Body of pancreas (tissue), 4 donors: Measurements from ENCODE around the gene EPHB2. TPM values are rescaled to one million over a fixed set of nuclear protein-coding genes. Genes with fewer than 3 reads are reported as not detected.

Experiments
- ATAC-seq: fragments of 150-250 bp; one replicate; pipeline ENCODE4 v1.9.1; 2016
- DNase-seq, 4 donors: peaks; one replicate each; pipeline ENCODE4 v3.0.0-alpha.2; 2019
- H3K27ac ChIP-seq, 4 donors: fragments of 200-600 bp; sonication (generic); 1 replicate in 3 of 4; 2 replicates in 1 of 4; pipeline versions ENCODE4 v1.5.1 to v1.6.1; 2016 to 2019; ENCODE audit warnings: mild to moderate bottlenecking in 1 of 4, mixed read lengths in 1 of 4, moderate library complexity in 1 of 4
- H3K27me3 ChIP-seq, 2 donors: fragments of 200-600 bp; sonication (generic); one replicate each; pipeline ENCODE4 v1.6.0; 2016; ENCODE audit warnings: mild to moderate bottlenecking in 1 of 2
- H3K36me3 ChIP-seq, 2 donors: fragments of 200-600 bp; sonication (generic); replicated peaks in 1 of 2; 2 replicates each; pipeline ENCODE4 v1.5.1; 2016; ENCODE audit warnings: low read depth in 2 of 2; ENCODE audit not compliant: insufficient read depth in 1 of 2
- H3K4me1 ChIP-seq: fragments of 200-600 bp; sonication (generic); one replicate; pipeline ENCODE4 v1.6.0; 2016
- H3K4me3 ChIP-seq, 2 donors: fragments of 200-600 bp; sonication (generic); 1 replicate in 1 of 2; 2 replicates in 1 of 2; pipeline ENCODE4 v1.5.1; 2016 to 2019
- H3K9me3 ChIP-seq, 3 donors: fragments of 200-600 bp; sonication (generic); 1 replicate in 2 of 3; 2 replicates in 1 of 3; pipeline ENCODE4 v1.5.1; 2016
- CTCF ChIP-seq, 7 experiments: fragments of 450-650 bp in 4 of 7; fragments of 200-600 bp in 3 of 7; sonication (generic) in 3 of 7; IDR thresholded peaks; one replicate each; pipeline ENCODE4 v1.5.1; 2016 to 2019; ENCODE audit warnings: antibody characterized with exemption in 7 of 7
- POLR2A ChIP-seq, 3 donors: fragments of 450-650 bp; IDR thresholded peaks; one replicate each; pipeline ENCODE4 v1.6.1; 2016; ENCODE audit warnings: antibody characterized with exemption in 3 of 3, mild to moderate bottlenecking in 2 of 3
- WGBS, 2 donors: methylation state at CpG; one replicate each; pipeline ENCODE4 v1.1.5; 2017; 5-methylcytosine and 5-hydroxymethylcytosine counted together
- intact Hi-C: fragments of 100-400 bp; cut with DNase I; formaldehyde crosslinking; loops from one replicate; pipeline ENCODE4 v1.15.1; 2023
- total RNA-seq, 2 donors: library from RNA; depleted of rRNA; stranded (reverse); fragments of >200 nt; gene quantifications; one replicate each; pipeline ENCODE4 v1.1.0, GENCODE V29; 2016

Gene EPHB2
- total RNA-seq, 2 donors from 2014 or later = 2.9 to 7.9 TPM

GRCh38 chr1:22806584-22806983 is 95.9 kb downstream of the EPHB2 start:
- DNase-seq (no peak), ATAC-seq (no peak)
- H3K9me3 ChIP-seq = no peaks in the 10 kb centered on the region
- H3K4me3 ChIP-seq = no peak overlapping the region
- H3K27ac ChIP-seq = no peak overlapping the region
- H3K27me3 ChIP-seq = no peaks in the 10 kb centered on the region
- WGBS, 2 donors = 90 to 92% methylated on average over 7 to 12 of the region's 12 CpGs
- H3K4me1 ChIP-seq = no peaks in the 10 kb centered on the region
- intact Hi-C loops = no loop called here
- no peaks in the 10 kb centered on the region for H3K36me3 ChIP-seq
- TF ChIP-seq CTCF (IDR thresholded peaks at IDR 0.05) (no peak), POLR2A (IDR thresholded peaks at IDR 0.05) (no peak)

DNA sequence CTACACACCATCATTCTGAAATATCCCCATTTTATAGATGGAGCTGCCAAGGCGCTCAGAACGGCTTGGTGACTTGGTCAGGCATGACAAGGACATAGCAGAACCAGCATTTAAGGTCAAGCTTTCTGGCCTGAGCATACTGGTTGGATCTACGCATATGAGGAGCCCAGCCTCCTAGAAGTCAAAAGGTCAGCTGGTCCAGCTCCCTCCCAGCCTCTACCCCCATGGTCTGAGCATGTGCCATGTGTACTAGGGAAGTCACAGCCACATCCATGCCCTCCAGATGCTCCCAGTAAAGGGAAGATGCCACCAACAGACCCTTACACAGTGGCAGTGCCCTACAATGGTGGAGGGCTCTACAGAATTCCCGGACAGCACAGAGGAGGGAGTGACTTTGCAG is 96.7 kb downstream of the EPHB2 start:
- DNase-seq (no peak), ATAC-seq (no peak)
- TF ChIP-seq CTCF (IDR thresholded peaks at IDR 0.05) (no peak), POLR2A (IDR thresholded peaks at IDR 0.05) (no peak)
- intact Hi-C loops = no loop called here
- no peaks in the 10 kb centered on the region for H3K36me3 ChIP-seq
- no peaks in the 10 kb centered on the region for H3K27me3 ChIP-seq
- no peaks in the 10 kb centered on the region for H3K9me3 ChIP-seq
- no peaks in the 10 kb centered on the region for H3K4me1 ChIP-seq
- no peak overlapping the region for H3K27ac ChIP-seq
- no peak overlapping the region for H3K4me3 ChIP-seq
- 85 to 93% methylated on average over 3 to 4 of the region's 4 CpGs for WGBS, 2 donors

- ATAC-seq = no peak
- Histone ChIP-seq H3K36me3 (no peaks in the 10 kb centered on the region), H3K27ac (peak overlapping the region in 1 of 4 donors; percentile 9), H3K27me3 (no peaks in the 10 kb centered on the region), H3K9me3 (no peaks in the 10 kb centered on the region), H3K4me3 (no peak overlapping the region), H3K4me1 (no peaks in the 10 kb centered on the region)
- no peak for DNase-seq
- WGBS, 2 donors = 70 to 78% methylated on average over 6 of the region's 6 CpGs
- TF ChIP-seq POLR2A (IDR thresholded peaks at IDR 0.05) (no peak), CTCF (IDR thresholded peaks at IDR 0.05) (no peak)
- intact Hi-C loops = no loop called here
These were observed 97.6 kb downstream of the EPHB2 start for GRCh38 chr1:22808186-22808675.

DNA sequence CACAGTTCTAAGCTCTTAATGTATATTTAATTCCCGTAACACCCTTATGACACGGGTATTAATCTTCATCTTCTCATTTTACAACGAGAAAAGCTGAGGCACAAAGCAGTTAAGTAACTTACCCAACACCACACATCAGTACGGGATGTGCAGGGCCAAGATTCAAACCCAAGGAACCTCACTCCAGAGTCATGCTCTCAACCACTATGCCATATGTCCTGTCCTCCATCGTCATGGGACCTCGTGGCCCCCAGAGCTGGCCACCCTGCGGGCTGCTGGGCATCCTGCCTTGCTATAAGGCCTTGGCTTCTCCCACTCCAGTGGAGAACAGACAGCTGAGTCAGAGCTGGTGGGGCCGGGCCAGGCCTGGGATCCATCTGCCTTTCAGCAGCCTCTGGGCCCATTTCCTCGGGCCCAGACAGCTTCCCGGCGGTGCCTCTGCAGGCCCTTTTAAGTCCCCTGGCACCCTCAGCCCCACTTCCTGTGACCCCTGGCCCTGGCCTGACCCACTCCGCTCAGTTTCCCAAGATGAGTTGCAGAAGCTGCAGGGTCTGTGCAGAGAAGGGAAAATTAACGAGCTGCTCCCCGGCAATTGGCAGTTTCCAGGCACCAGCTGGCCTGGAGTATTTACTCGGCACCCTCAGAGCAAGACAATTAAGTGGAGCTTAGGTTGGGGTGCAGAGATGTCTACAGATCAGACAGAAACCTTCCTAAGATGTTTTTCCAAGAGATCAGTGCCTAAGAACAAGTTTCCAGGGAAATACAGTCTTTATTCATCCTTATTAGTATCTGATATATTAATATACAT is 98.2 kb downstream of the EPHB2 start:
- peak; percentile 59 for ATAC-seq
- no peaks in the 10 kb centered on the region for H3K27me3 ChIP-seq
- H3K27ac ChIP-seq = peak overlapping the region in 1 of 4 donors; percentile 9
- H3K4me1 ChIP-seq = no peaks in the 10 kb centered on the region
- no peaks in the 10 kb centered on the region for H3K9me3 ChIP-seq
- H3K36me3 ChIP-seq = no peaks in the 10 kb centered on the region
- peak in 2 of 4 donors; percentile 29 to 41 for DNase-seq
- 77 to 79% methylated on average over 14 to 15 of the region's 15 CpGs for WGBS, 2 donors
- TF ChIP-seq CTCF (IDR thresholded peaks at IDR 0.05) = no peak
- no peak for TF ChIP-seq POLR2A (IDR thresholded peaks at IDR 0.05)
- no peak overlapping the region for H3K4me3 ChIP-seq
- intact Hi-C loops = no loop called here

DNA sequence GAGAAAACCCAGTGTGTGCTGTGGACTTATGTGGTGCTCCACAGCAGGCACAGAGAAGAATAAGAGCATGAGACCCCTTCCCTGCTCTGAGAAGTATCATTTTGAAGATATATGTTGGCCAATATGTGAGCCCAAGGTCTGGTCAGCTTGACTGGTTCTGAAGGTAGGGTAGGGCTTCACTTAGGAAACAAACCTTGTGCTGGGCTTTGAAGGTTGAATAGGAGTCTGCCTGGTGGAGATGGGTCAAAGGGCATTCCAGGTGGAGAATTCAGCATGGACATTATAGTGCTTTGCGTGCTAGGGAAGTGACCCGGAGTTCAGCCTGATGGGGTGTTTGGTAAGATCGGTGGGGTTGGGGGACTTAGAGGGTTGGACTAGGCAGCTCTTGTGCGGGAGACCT is 99.1 kb downstream of the EPHB2 start:
- DNase-seq (no peak), ATAC-seq (no peak)
- WGBS, 2 donors = 95 to 96% methylated on average over 4 of the region's 4 CpGs
- H3K9me3 ChIP-seq = no peaks in the 10 kb centered on the region
- no peak overlapping the region for H3K27ac ChIP-seq
- peaks cover 4% of the 10 kb centered on the region for H3K4me1 ChIP-seq
- no peaks in the 10 kb centered on the region for H3K36me3 ChIP-seq
- TF ChIP-seq CTCF (IDR thresholded peaks at IDR 0.05) = no peak
- no peak for TF ChIP-seq POLR2A (IDR thresholded peaks at IDR 0.05)
- H3K4me3 ChIP-seq = no peak overlapping the region
- H3K27me3 ChIP-seq = no peaks in the 10 kb centered on the region
- intact Hi-C loops = no loop called here
